ENCODE measurements around the gene COG2.

COG2 gene

GRCh38 chr1:230725256-230726012 lies 83.2 kb downstream of the COG2 start:
- no peak for DNase-seq

GRCh38 chr1:230728710-230729392 lies 86.6 kb downstream of the COG2 start:
- no peak for DNase-seq

GRCh38 chr1:230730977-230731376 lies 88.7 kb downstream of the COG2 start:
- DNase-seq = no peak

GRCh38 chr1:230735447-230735846 lies 93.2 kb downstream of the COG2 start:
- no peak for DNase-seq

- DNase-seq = no peak
These were observed 95.5 kb downstream of the COG2 start for GRCh38 chr1:230737622-230738262.

- no peak for DNase-seq
These were observed 97.4 kb downstream of the COG2 start for GRCh38 chr1:230739564-230740290.

Measured in CD4-positive, alpha-beta T cell treated with Interleukin-21 for 1 hour (primary cell).